HEK293T (cell line): ENCODE data around the gene AFF1.

ENCODE experiments used
- ELF4 ChIP-seq: fragments of 450-650 bp; IDR thresholded peaks from 2 replicates; pipeline ENCODE4 v1.6.1; 2017; ENCODE audit warnings: antibody characterized with exemption
- FOXA1 ChIP-seq: fragments of 450-650 bp; IDR thresholded peaks from 2 replicates; pipeline ENCODE4 v1.6.1; 2016; ENCODE audit warnings: mild to moderate bottlenecking
- L3MBTL2 ChIP-seq: fragments of 450-650 bp; conservative IDR thresholded peaks from 2 replicates; pipeline ENCODE4 v1.6.1; 2016; ENCODE audit warnings: mild to moderate bottlenecking
- LEF1 ChIP-seq: fragments of 450-650 bp; IDR thresholded peaks from 2 replicates; pipeline ENCODE4 v1.6.1; 2017; ENCODE audit warnings: mild to moderate bottlenecking, borderline replicate concordance
- SP1 ChIP-seq: fragments of 450-650 bp; IDR thresholded peaks from 2 replicates; pipeline ENCODE4 v1.6.1; 2017

GRCh38 chr4:87068583-87069021 lies 133.8 kb downstream of the AFF1 start:
- TF ChIP-seq ELF4 (no peak), L3MBTL2 (no peak), SP1 (no peak), FOXA1 (no peak), LEF1 (no peak)
